ENCODE results near the gene EIF2B4. TPM values are rescaled to one million over a fixed set of nuclear protein-coding genes. Genes with fewer than 3 reads are reported as not detected.
"Not testable (repeated sequence)": the region's sequence is repeated elsewhere in the genome, so short reads cannot be mapped to it uniquely, and the experiment has no call there.

Gene EIF2B4
- total and polyA plus RNA-seq, 4 donors = 32.2 to 87.1 (median 39.5) TPM

GRCh38 chr2:27323596-27324285 is 46.4 kb downstream of the EIF2B4 start:
- WGBS, 2 donors = 11 to 13% methylated on average over 5 of the region's 5 CpGs
- intact Hi-C loops (cut with DNase I) = no loop called here

GRCh38 chr2:27322766-27323595 is 47.2 kb downstream of the EIF2B4 start, which contains the start of gene MPV17:
Gene MPV17 (minus strand): TSS chr2:27323097. CDS start chr2:27322517, 580 bp downstream.
- peaks cover 0 to 7% of the 10 kb centered on the region in 2 donors for H3K4me1 ChIP-seq (ENCODE audit: control insufficient read depth in 1 of 2, insufficient read depth in 2 of 2, low read length in 2 of 2)
- intact Hi-C loops (cut with DNase I) = no loop called here
- no peaks in the 10 kb centered on the region for H3K27me3 ChIP-seq (ENCODE audit: control insufficient read depth in 1 of 2, insufficient read depth in 2 of 2, low read length in 1 of 2)
- no peaks in the 10 kb centered on the region for H3K9me3 ChIP-seq (ENCODE audit: control insufficient read depth, low read length)
- 0% methylated on average over 39 of the region's 39 CpGs for WGBS, 2 donors
- ATAC-seq (ENCODE audit: low FRiP score) = peak; percentile 96
- H3K4me3 ChIP-seq (ENCODE audit: low read length in 2 of 2) = peak within 1 kb of the TSS; percentile 46 to 89
- peak; percentile 95 to 96 for DNase-seq
- H3K27ac ChIP-seq (ENCODE audit: low read depth in 1 of 2, low read length in 2 of 2) = peak within 1 kb of the TSS in 1 of 2 donors; percentile 84
- peaks cover 0 to 6% of the 10 kb centered on the region in 2 donors for H3K36me3 ChIP-seq (ENCODE audit: control insufficient read depth in 1 of 2, insufficient read depth in 2 of 2, low read length in 1 of 2)

More at GRCh38 chr2:27323596-27324285, 46.4 kb downstream of the EIF2B4 start:
- DNase-seq (no peak), ATAC-seq (ENCODE audit: low FRiP score) (no peak)
- Histone ChIP-seq H3K27me3 (ENCODE audit: control insufficient read depth in 1 of 2, insufficient read depth in 2 of 2, low read length in 1 of 2) (no peaks in the 10 kb centered on the region), H3K27ac (ENCODE audit: low read depth in 1 of 2, low read length in 2 of 2) (peak overlapping the region in 1 of 2 donors; percentile 84), H3K36me3 (ENCODE audit: control insufficient read depth in 1 of 2, insufficient read depth in 2 of 2, low read length in 1 of 2) (peaks cover 4 to 8% of the 10 kb centered on the region in 2 donors), H3K4me3 (ENCODE audit: low read length in 2 of 2) (peak overlapping the region; percentile 46 to 89), H3K4me1 (ENCODE audit: control insufficient read depth in 1 of 2, insufficient read depth in 2 of 2, low read length in 2 of 2) (peaks cover 0 to 7% of the 10 kb centered on the region in 2 donors), H3K9me3 (ENCODE audit: control insufficient read depth, low read length) (no peaks in the 10 kb centered on the region)

GRCh38 chr2:27322301-27322765 is 47.8 kb downstream of the EIF2B4 start:
- Histone ChIP-seq H3K27ac (ENCODE audit: low read depth in 1 of 2, low read length in 2 of 2) (peak overlapping the region in 1 of 2 donors; percentile 24), H3K4me3 (ENCODE audit: low read length in 2 of 2) (peak overlapping the region; percentile 46 to 67), H3K9me3 (ENCODE audit: control insufficient read depth, low read length) (no peaks in the 10 kb centered on the region), H3K27me3 (ENCODE audit: control insufficient read depth in 1 of 2, insufficient read depth in 2 of 2, low read length in 1 of 2) (no peaks in the 10 kb centered on the region), H3K36me3 (ENCODE audit: control insufficient read depth in 1 of 2, insufficient read depth in 2 of 2, low read length in 1 of 2) (peaks cover 0 to 6% of the 10 kb centered on the region in 2 donors), H3K4me1 (ENCODE audit: control insufficient read depth in 1 of 2, insufficient read depth in 2 of 2, low read length in 2 of 2) (peaks cover 0 to 7% of the 10 kb centered on the region in 2 donors)
- DNase-seq (peak in 1 of 2 donors; percentile 52), ATAC-seq (ENCODE audit: low FRiP score) (peak; percentile 3)
- 3 to 4% methylated on average over 8 to 10 of the region's 10 CpGs for WGBS, 2 donors
- intact Hi-C loops (cut with DNase I) = no loop called here

- DNase-seq (peak; percentile 57 to 85), ATAC-seq (ENCODE audit: low FRiP score) (no peak)
- Histone ChIP-seq H3K27ac (ENCODE audit: low read depth in 1 of 2, low read length in 2 of 2) (no peak overlapping the region), H3K27me3 (ENCODE audit: control insufficient read depth in 1 of 2, insufficient read depth in 2 of 2, low read length in 1 of 2) (no peaks in the 10 kb centered on the region), H3K4me1 (ENCODE audit: control insufficient read depth in 1 of 2, insufficient read depth in 2 of 2, low read length in 2 of 2) (peaks cover 0 to 7% of the 10 kb centered on the region in 2 donors), H3K36me3 (ENCODE audit: control insufficient read depth in 1 of 2, insufficient read depth in 2 of 2, low read length in 1 of 2) (no peaks in the 10 kb centered on the region), H3K9me3 (ENCODE audit: control insufficient read depth, low read length) (no peaks in the 10 kb centered on the region), H3K4me3 (ENCODE audit: low read length in 2 of 2) (no peak overlapping the region)
- 45 to 49% methylated on average over 8 of the region's 8 CpGs for WGBS, 2 donors
- intact Hi-C loops (cut with DNase I) = no loop called here
Measured at GRCh38 chr2:27320958-27321543, 49.1 kb downstream of the EIF2B4 start.

- intact Hi-C loops (cut with DNase I); H3K27me3 ChIP-seq (ENCODE audit: control insufficient read depth in 1 of 2, insufficient read depth in 2 of 2, low read length in 1 of 2); H3K9me3 ChIP-seq (ENCODE audit: control insufficient read depth, low read length); DNase-seq; H3K4me1 ChIP-seq (ENCODE audit: control insufficient read depth in 1 of 2, insufficient read depth in 2 of 2, low read length in 2 of 2); H3K4me3 ChIP-seq (ENCODE audit: low read length in 2 of 2); H3K36me3 ChIP-seq (ENCODE audit: control insufficient read depth in 1 of 2, insufficient read depth in 2 of 2, low read length in 1 of 2); H3K27ac ChIP-seq (ENCODE audit: low read depth in 1 of 2, low read length in 2 of 2); ATAC-seq (ENCODE audit: low FRiP score): not testable (repeated sequence)
- WGBS, 2 donors = 94% methylated on average over 15 of the region's 15 CpGs
Measured at GRCh38 chr2:27319839-27320238, 50.3 kb downstream of the EIF2B4 start.

GRCh38 chr2:27316655-27317412 is 53.3 kb downstream of the EIF2B4 start:
- DNase-seq (no peak), ATAC-seq (ENCODE audit: low FRiP score) (no peak)
- 73 to 75% methylated on average over 12 of the region's 12 CpGs for WGBS, 2 donors
- Histone ChIP-seq H3K9me3 (ENCODE audit: control insufficient read depth, low read length) (no peaks in the 10 kb centered on the region), H3K4me3 (ENCODE audit: low read length in 2 of 2) (no peak overlapping the region), H3K4me1 (ENCODE audit: control insufficient read depth in 1 of 2, insufficient read depth in 2 of 2, low read length in 2 of 2) (no peaks in the 10 kb centered on the region), H3K27me3 (ENCODE audit: control insufficient read depth in 1 of 2, insufficient read depth in 2 of 2, low read length in 1 of 2) (no peaks in the 10 kb centered on the region), H3K36me3 (ENCODE audit: control insufficient read depth in 1 of 2, insufficient read depth in 2 of 2, low read length in 1 of 2) (no peaks in the 10 kb centered on the region), H3K27ac (ENCODE audit: low read depth in 1 of 2, low read length in 2 of 2) (no peak overlapping the region)
- intact Hi-C loops (cut with DNase I) = no loop called here

- intact Hi-C loops (cut with DNase I) = no loop called here
- H3K27me3 ChIP-seq (ENCODE audit: control insufficient read depth in 1 of 2, insufficient read depth in 2 of 2, low read length in 1 of 2) = no peaks in the 10 kb centered on the region
- DNase-seq (no peak), ATAC-seq (ENCODE audit: low FRiP score) (no peak)
- H3K36me3 ChIP-seq (ENCODE audit: control insufficient read depth in 1 of 2, insufficient read depth in 2 of 2, low read length in 1 of 2) = no peaks in the 10 kb centered on the region
- no peak overlapping the region for H3K4me3 ChIP-seq (ENCODE audit: low read length in 2 of 2)
- 67 to 73% methylated on average over 8 of the region's 8 CpGs for WGBS, 2 donors
- no peaks in the 10 kb centered on the region for H3K9me3 ChIP-seq (ENCODE audit: control insufficient read depth, low read length)
- no peak overlapping the region for H3K27ac ChIP-seq (ENCODE audit: low read depth in 1 of 2, low read length in 2 of 2)
- no peaks in the 10 kb centered on the region for H3K4me1 ChIP-seq (ENCODE audit: control insufficient read depth in 1 of 2, insufficient read depth in 2 of 2, low read length in 2 of 2)
Measured at GRCh38 chr2:27315122-27315521, 55.0 kb downstream of the EIF2B4 start.

GRCh38 chr2:27314709-27315108 is 55.4 kb downstream of the EIF2B4 start:
- intact Hi-C loops (cut with DNase I) = no loop called here
- no peak for ATAC-seq (ENCODE audit: low FRiP score)

More at GRCh38 chr2:27314709-27315108, 55.4 kb downstream of the EIF2B4 start:
- Histone ChIP-seq H3K27me3 (ENCODE audit: control insufficient read depth in 1 of 2, insufficient read depth in 2 of 2, low read length in 1 of 2) (no peaks in the 10 kb centered on the region), H3K4me3 (ENCODE audit: low read length in 2 of 2) (no peak overlapping the region), H3K36me3 (ENCODE audit: control insufficient read depth in 1 of 2, insufficient read depth in 2 of 2, low read length in 1 of 2) (no peaks in the 10 kb centered on the region), H3K9me3 (ENCODE audit: control insufficient read depth, low read length) (no peaks in the 10 kb centered on the region), H3K4me1 (ENCODE audit: control insufficient read depth in 1 of 2, insufficient read depth in 2 of 2, low read length in 2 of 2) (no peaks in the 10 kb centered on the region), H3K27ac (ENCODE audit: low read depth in 1 of 2, low read length in 2 of 2) (no peak overlapping the region)
- DNase-seq = no peak
- WGBS, 2 donors = 85 to 88% methylated on average over 9 of the region's 9 CpGs
